KOPT-K1 (cell line): ENCODE measurements around the gene LY6G5C.
A peak's percentile ranks its signal among the peaks of the same experiment; 100 is the strongest.

ENCODE experiments used
- H3K27ac ChIP-seq: fragments of 200-600 bp; sonication (generic); 2 replicates; pipeline ENCODE4 v1.5.1; 2016; ENCODE audit warnings: antibody characterized with exemption, mild to moderate bottlenecking, low read depth, low read length; ENCODE audit not compliant: poor library complexity, severe bottlenecking
- H3K36me3 ChIP-seq: fragments of 200-600 bp; sonication (generic); 2 replicates; pipeline ENCODE4 v1.5.1; 2017; ENCODE audit warnings: antibody characterized with exemption, mild to moderate bottlenecking, low read length, moderate library complexity; ENCODE audit not compliant: insufficient read depth
- H3K9me3 ChIP-seq: fragments of 200-600 bp; sonication (generic); 2 replicates; pipeline ENCODE4 v1.5.1; 2017; ENCODE audit warnings: antibody characterized with exemption, low read length, mild to moderate bottlenecking; ENCODE audit not compliant: insufficient read depth, poor library complexity, severe bottlenecking

The LY6G5C gene

GRCh38 chr6:31663126-31663960 lies 17.5 kb downstream of the LY6G5C start:
- Histone ChIP-seq H3K9me3 (no peaks in the 10 kb centered on the region), H3K27ac (peak overlapping the region; percentile 96), H3K36me3 (peaks cover 57% of the 10 kb centered on the region)

GRCh38 chr6:31662124-31662723 lies 18.6 kb downstream of the LY6G5C start:
- H3K36me3 ChIP-seq: peaks cover 57% of the 10 kb centered on the region
- H3K27ac ChIP-seq: no peak overlapping the region
- no peaks in the 10 kb centered on the region for H3K9me3 ChIP-seq

- Histone ChIP-seq H3K36me3 (peaks cover 59% of the 10 kb centered on the region), H3K27ac (peak overlapping the region; percentile 82), H3K9me3 (no peaks in the 10 kb centered on the region)
Measured at GRCh38 chr6:31661262-31662123, 19.4 kb downstream of the LY6G5C start.

GRCh38 chr6:31660381-31661261 lies 20.2 kb downstream of the LY6G5C start, which contains the start of gene C6orf47:
Gene C6orf47 (minus strand): TSS chr6:31660778. CDS start chr6:31659947, 831 bp downstream.
- Histone ChIP-seq H3K36me3 (peaks cover 68% of the 10 kb centered on the region), H3K9me3 (no peaks in the 10 kb centered on the region)

GRCh38 chr6:31659649-31660380 lies 21.1 kb downstream of the LY6G5C start:
- Histone ChIP-seq H3K27ac (peak overlapping the region; percentile 82), H3K9me3 (no peaks in the 10 kb centered on the region), H3K36me3 (peaks cover 72% of the 10 kb centered on the region)

More at GRCh38 chr6:31660381-31661261, 20.2 kb downstream of the LY6G5C start, which contains the start of gene C6orf47:
- peak within 1 kb of the TSS; percentile 82 for H3K27ac ChIP-seq

GRCh38 chr6:31658983-31659648 lies 21.8 kb downstream of the LY6G5C start:
- no peaks in the 10 kb centered on the region for H3K9me3 ChIP-seq
- peak overlapping the region; percentile 82 for H3K27ac ChIP-seq
- peaks cover 69% of the 10 kb centered on the region for H3K36me3 ChIP-seq

GRCh38 chr6:31658158-31658688 lies 22.6 kb downstream of the LY6G5C start:
- Histone ChIP-seq H3K9me3 (no peaks in the 10 kb centered on the region), H3K36me3 (peaks cover 60% of the 10 kb centered on the region), H3K27ac (no peak overlapping the region)

GRCh38 chr6:31657406-31658157 lies 23.3 kb downstream of the LY6G5C start:
- Histone ChIP-seq H3K9me3 (no peaks in the 10 kb centered on the region), H3K27ac (no peak overlapping the region)

GRCh38 chr6:31655349-31656237 lies 25.3 kb downstream of the LY6G5C start, which contains the start of gene APOM:
Gene APOM (plus strand): TSS chr6:31655894. CDS start chr6:31655967, 73 bp downstream.
- H3K9me3 ChIP-seq: no peaks in the 10 kb centered on the region
- no peak within 1 kb of the TSS for H3K27ac ChIP-seq
- H3K36me3 ChIP-seq: peaks cover 46% of the 10 kb centered on the region

More at GRCh38 chr6:31657406-31658157, 23.3 kb downstream of the LY6G5C start:
- peaks cover 54% of the 10 kb centered on the region for H3K36me3 ChIP-seq

GRCh38 chr6:31654574-31655348 lies 26.1 kb downstream of the LY6G5C start:
- Histone ChIP-seq H3K36me3 (peaks cover 54% of the 10 kb centered on the region), H3K9me3 (no peaks in the 10 kb centered on the region), H3K27ac (no peak overlapping the region)
